LNCAP (cell line): ENCODE data around the gene ZNF831.

ENCODE experiments used
- TF ChIP-seq, protein P1 (sequence below): fragments of 450-650 bp; IDR thresholded peaks from 2 replicates; pipeline ENCODE4 v1.5.1; 2017; ENCODE audit warnings: mild to moderate bottlenecking

The ZNF831 gene

DNA sequence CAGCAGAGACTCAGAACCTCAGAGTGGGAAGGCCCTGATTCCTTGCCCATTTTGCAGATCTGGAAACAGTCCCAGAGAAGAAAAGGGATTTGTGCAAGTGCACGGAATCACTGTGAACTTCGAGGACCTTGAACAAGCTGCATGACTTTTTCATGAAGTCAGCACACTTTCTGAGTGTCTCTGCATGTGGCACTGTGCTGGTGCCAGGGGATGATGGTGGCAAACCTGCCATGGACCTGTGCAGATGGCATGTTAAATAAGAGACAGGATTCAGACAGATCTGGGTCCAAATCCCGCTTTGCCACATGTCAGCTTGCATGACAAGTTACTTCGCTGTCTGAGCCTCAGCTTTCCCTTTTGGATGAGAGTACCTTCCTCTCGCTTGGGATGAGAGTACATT lies 26.8 kb downstream of the ZNF831 start:
- TF ChIP-seq, protein P1, sequence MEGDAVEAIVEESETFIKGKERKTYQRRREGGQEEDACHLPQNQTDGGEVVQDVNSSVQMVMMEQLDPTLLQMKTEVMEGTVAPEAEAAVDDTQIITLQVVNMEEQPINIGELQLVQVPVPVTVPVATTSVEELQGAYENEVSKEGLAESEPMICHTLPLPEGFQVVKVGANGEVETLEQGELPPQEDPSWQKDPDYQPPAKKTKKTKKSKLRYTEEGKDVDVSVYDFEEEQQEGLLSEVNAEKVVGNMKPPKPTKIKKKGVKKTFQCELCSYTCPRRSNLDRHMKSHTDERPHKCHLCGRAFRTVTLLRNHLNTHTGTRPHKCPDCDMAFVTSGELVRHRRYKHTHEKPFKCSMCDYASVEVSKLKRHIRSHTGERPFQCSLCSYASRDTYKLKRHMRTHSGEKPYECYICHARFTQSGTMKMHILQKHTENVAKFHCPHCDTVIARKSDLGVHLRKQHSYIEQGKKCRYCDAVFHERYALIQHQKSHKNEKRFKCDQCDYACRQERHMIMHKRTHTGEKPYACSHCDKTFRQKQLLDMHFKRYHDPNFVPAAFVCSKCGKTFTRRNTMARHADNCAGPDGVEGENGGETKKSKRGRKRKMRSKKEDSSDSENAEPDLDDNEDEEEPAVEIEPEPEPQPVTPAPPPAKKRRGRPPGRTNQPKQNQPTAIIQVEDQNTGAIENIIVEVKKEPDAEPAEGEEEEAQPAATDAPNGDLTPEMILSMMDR = no peak

DNA sequence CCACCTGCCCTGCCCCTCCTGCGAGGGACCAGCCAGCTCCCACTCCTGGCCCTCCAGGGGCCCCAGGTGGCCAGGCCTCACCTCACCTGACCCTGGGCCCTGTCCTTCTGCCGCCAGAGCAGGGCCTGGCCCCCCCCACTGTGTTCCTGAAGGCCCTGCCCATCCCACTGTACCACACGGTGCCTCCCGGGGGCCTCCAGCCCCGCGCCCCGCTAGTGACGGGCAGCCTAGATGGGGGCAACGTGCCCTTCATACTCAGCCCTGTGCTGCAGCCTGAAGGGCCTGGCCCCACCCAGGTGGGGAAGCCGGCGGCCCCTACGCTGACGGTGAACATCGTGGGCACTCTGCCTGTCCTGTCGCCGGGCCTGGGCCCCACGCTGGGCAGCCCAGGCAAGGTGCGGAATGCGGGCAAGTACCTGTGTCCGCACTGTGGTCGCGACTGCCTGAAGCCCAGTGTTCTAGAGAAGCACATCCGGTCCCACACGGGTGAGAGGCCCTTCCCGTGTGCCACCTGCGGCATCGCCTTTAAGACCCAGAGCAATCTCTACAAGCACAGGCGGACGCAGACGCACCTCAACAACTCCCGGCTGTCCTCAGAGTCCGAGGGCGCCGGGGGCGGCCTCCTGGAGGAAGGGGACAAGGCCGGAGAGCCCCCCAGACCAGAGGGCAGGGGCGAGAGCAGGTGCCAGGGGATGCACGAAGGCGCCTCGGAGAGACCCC lies 27.6 kb downstream of the ZNF831 start:
- TF ChIP-seq, protein P1 = no peak

DNA sequence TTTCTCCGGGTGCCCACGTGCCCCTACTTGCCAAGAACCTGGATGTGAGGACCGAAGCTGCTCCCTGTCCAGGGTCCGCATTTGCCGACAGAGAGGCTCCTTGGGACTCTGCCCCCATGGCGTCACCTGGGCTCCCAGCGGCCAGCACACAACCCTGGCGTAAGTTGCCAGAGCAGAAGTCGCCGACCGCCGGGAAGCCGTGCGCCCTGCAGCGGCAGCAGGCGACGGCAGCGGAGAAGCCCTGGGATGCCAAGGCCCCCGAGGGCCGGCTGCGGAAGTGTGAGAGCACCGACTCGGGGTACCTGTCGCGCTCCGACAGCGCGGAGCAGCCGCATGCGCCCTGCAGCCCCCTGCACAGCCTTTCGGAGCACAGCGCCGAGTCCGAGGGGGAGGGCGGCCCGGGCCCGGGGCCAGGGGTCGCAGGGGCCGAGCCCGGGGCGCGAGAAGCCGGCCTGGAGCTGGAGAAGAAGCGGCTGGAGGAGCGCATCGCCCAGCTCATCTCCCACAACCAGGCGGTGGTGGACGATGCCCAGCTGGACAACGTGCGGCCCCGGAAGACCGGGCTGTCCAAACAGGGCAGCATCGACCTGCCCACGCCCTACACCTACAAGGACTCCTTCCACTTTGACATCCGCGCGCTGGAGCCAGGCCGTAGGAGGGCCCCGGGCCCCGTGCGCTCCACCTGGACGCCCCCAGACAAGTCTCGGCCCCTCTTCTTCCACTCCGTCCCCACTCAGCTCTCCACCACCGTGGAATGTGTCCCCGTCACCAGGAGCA lies 28.3 kb downstream of the ZNF831 start:
- TF ChIP-seq, protein P1 = no peak

DNA sequence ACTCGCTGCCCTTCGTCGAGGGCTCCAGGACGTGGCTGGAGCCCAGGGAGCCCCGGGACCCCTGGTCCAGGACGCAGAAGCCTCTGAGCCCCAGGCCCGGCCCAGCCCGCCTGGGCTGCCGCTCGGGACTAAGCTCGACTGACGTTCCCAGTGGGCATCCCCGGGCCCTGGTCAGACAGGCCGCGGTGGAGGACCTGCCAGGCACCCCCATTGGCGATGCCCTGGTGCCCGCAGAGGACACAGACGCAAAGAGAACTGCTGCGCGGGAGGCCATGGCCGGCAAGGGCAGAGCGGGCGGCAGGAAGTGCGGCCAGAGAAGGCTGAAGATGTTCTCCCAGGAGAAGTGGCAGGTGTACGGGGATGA lies 28.9 kb downstream of the ZNF831 start:
- TF ChIP-seq, protein P1 = no peak

DNA sequence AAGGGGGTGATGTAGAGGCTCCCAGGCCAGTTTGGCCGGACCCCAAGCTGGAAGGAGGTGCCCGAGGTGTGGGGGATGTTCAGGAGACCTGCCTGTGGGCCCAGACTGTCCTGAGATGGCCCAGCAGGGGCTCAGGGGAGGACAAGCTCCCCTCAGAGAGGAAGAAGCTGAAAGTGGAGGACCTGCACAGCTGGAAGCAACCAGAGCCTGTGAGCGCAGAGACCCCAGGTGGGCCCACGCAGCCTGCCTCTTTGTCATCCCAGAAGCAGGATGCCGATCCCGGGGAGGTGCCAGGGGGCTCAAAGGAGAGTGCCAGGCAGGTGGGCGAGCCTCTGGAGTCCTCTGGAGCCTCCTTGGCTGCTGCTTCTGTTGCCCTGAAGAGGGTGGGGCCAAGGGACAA lies 29.7 kb downstream of the ZNF831 start:
- TF ChIP-seq, protein P1 = no peak

DNA sequence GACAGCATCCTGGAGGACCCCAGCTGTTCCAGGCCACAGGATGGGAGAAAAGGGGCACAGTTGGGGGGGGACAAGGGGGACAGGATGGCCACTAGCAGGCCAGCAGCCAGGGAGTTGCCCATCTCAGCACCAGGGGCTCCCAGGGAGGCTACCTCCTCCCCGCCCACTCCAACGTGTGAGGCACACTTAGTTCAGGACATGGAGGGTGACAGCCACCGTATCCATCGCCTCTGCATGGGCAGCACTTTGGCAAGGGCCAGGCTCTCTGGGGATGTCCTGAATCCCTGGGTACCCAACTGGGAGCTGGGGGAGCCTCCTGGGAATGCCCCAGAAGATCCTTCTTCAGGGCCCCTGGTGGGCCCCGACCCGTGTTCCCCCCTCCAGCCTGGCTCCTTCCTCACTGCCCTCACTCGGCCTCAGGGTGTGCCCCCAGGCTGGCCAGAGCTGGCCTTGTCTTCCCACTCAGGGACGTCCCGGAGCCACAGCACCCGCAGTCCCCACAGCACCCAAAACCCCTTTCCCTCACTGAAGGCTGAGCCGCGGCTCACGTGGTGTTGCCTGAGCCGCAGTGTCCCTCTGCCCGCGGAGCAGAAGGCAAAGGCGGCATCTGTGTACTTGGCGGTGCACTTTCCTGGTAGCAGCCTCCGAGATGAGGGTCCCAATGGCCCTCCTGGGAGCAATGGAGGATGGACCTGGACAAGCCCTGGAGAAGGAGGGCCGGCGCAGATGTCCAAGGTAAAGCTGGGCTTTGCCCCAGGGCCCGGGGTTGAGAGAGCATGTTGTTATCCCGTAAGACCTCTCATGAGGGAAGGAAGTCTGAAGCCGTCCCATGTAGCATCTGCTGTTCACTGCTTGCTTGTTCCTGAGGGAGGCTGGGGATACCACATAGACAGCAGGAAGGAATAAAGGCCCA lies 30.7 kb downstream of the ZNF831 start:
- TF ChIP-seq, protein P1 = no peak

DNA sequence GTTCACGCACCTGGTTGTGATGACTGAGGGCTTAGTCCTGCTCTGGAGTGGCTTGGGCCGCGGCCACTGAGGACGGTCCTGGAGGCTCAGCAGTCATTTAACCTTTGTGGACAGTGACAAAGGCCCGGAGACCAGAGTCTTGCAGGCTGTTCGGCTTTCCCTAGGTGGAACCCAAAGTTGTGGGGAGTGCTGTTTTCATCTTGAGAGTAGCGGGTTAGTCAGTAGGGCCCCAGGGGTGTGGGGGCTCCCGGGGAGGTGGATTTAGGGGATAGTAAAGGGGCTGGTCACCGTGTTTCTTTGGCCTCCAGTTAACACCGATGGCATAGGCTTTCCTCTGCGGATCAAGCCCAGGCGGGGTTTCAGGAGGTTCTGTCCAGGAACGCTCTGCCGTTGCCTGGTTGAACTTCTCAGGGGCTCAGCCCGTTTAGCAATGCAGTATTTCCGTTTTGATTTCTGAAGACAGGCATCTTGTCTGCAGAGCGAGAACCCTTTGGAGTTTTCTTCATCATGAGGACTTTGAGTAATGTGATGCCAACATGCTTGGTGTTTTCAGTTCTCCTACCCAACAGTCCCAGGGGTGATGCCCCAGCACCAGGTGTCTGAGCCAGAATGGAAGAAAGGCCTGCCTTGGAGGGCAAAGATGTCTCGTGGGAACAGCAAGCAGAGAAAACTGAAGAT lies 31.8 kb downstream of the ZNF831 start:
- TF ChIP-seq, protein P1 = no peak
